Mucosa of gallbladder (tissue), 1 donor: Measurements from ENCODE around the gene NDUFS1. TPM values are rescaled to one million over a fixed set of nuclear protein-coding genes. Genes with fewer than 3 reads are reported as not detected.
"Not testable (repeated sequence)": the region's sequence is repeated elsewhere in the genome, so short reads cannot be mapped to it uniquely, and the experiment has no call there.

Experiments used
- DNase-seq: peaks from one replicate; pipeline ENCODE4 v3.0.0-alpha.2; 2020; ENCODE audit warnings: low spot score
- total RNA-seq: library from RNA; stranded (reverse); gene quantifications from one replicate; pipeline ENCODE4 v1.2.1, GENCODE V29; 2021
- donor health status: DM: no; HTN: no; CAD: no.

Gene NDUFS1
- total RNA-seq, 1 donor from 2014 or later: 89.4 TPM

GRCh38 chr2:206098471-206098870, 60.8 kb downstream of the NDUFS1 start:
- no peak for DNase-seq

GRCh38 chr2:206096876-206097275, 62.4 kb downstream of the NDUFS1 start:
- DNase-seq: no peak

- DNase-seq: no peak
These were observed 63.5 kb downstream of the NDUFS1 start for GRCh38 chr2:206095536-206096332.

DNA sequence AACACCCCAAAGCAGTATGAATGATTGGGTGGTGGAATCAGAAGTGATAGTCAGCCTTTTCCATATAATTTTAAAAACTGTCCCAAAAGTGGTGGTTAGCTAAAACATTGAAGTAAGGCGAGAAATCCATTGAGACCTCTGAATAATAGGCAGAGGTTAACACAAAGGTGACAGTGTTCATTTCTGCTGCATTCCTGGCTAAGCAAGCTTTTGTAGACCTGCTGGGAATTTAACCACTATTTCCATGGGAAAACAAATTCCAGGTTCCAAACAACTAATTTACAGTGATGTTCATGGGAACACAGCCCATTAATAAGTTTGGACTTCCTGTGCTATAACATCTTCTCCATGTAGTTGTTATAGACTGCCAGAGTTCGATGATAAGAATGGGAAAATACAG, 66.9 kb downstream of the NDUFS1 start:
- no peak for DNase-seq

GRCh38 chr2:206088248-206088647, 71.0 kb downstream of the NDUFS1 start:
- no peak for DNase-seq

DNA sequence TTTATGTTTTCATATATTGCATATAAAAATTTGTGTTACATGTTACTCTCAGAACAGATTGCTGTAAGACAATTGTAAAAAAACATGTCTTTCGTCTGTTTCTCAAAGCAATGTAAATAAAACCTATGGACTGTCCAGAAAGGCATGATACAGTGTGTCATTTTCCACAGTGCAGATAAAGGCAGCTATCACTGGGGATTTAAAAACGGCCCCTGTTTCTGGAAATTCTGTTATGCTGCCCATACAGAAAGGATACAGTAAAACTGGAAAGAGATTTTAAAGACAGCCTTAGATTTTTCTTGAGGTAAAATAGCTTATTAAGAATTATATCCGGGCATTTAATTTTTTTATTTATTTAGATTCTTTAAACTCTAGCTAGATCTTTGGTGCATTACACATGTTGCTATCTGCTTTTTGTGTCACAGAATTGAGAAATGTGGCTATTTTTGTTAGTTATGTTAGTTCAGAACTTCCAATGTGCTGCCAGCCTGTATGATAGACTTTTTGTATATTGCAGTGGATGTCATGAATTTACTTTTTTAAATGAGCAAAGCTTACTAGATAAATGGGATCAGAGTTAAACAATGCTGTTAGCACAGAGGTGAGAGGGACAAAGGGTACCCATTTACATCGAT, 72.4 kb downstream of the NDUFS1 start:
- no peak for DNase-seq

DNA sequence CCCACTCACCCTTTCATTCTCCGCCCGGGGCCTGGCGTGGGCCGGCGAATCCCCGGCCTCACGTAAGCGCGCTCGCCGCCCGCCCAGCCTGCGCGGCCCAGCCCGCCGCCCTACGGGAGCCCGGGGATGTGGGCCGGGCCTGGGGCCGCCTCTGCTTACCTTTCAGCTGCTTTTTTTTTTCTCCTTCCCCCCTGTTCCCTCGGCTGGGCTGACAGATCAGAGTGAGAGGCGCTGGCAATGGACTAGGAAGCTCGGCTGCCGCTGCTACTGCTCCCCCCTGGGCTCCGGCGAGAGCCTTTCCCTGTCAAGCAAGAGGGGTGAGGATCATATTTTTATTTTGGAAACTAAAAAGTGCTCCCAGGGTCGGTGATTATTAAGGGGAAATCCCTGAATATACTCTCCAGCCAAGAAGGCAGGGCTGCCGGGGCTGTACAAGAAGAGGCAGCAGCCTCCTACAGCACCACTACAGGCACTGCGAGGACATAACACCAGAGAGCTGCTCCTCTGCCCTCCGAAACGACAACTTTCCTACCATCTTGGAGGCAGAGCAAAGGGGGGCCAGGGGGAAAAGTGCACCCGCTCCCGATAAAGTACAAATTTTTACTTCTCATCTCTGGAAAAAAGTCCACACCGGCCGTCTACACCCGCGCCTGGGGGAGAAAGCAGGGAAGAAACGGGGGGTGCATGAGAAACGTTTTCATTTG, 73.3 kb downstream of the NDUFS1 start, which contains the start of gene INO80D:
Gene INO80D (minus strand): TSS at position 433 of the 704 bp plus-strand sequence. CDS start 23,158 bp downstream, outside the sequence.
- peak; percentile 79 for DNase-seq

DNA sequence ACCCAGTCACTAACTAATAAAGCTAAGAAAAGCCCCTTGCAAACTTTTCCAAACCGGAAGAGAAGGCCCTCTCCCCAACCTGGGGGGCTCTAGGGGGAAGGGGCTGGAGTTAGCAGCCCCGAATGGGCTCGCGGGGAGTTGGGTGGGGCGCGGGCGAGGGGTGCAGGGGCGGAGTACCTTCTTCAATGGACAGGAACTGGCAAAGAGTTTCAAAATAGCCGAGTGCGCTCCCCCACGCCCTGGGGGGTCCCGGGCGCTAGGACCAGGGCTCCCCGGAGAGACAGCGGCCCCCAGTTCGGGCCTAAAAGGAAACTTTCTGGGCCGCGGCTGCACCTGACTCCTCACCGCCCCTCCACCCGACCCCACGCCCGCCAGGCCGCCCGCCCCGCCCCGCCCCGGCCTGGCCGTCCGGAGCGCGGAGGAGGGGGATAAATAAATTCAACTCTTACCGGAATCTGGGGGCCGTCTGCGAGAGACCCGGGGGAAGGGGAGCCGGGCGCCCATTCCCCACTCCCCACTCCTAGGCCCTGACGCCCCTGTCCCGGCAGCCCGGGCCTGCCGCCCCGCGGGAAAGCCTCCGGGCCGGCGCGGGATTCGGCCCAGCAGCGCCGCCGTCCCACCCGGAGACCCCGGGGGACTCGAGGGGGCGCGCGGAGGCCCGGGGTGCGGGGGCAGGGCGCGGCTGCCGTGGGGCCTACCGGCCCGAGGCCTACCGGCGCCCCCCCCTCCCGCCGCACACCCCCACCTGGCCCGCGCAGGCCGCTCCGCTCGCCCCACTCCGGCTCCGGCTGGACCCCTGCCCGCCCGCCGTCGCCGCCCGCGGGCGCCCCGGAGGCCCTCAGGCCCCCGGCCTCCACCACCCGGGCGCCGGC, 74.1 kb downstream of the NDUFS1 start:
- peak; percentile 21 for DNase-seq

DNA sequence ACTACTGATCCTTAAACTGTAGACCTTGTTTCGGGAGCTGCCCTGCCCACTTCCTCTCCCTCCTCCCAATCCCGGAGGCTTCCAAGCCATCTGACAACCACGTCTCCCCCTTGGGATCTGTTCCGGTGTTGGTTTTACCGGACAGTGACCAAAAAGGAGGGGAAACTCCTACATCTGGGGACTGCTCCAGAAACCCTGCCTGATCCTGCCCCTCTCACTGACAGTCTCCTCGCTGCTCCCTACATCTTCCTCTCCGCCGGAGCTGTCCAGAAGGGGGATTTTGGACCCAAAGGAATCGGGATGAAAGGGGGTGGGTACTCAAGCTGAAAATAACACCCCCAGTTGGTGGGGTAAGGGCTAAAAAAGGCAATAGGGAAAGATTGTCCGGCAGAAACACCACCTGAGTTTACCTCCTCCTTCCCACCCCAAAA, 74.8 kb downstream of the NDUFS1 start:
- peak; percentile 61 for DNase-seq

DNA sequence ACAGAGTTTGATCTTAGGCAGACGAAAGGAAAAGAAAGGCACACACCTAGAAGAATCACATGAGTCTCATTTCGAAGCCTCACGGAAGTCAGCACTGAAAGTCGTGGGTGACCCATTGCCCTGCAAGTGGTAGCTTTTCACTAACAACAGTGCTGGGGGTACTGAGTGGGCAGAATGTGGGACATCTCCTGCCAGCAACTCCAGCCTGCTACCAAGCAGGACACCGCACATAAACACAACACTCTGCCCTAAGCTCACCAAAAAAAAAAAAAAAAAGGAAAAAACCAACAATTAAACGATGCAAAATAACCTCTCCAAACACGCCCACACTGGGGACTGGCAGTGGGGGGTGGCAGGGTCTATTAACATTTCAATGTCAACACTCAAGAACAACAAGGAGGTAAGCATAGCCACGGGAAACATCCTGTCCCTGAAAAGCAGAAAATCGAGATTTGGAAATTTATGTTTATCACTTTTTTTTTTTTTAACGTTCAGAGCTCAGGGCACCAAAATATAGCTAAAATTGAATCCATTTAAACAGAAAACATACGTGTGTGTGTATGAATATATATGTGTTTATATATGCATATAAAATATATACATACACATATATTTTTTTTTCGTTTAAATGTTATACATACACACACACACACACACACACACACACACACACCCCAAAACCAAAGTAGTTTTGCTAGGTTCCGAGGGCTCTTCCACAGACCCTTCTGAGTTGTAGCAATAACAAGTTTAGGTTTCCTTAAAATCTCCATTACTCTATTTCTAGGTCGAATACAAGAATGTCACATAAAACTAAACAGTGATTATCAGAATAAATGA, 75.4 kb downstream of the NDUFS1 start:
- DNase-seq: peak; percentile 23

GRCh38 chr2:206082298-206082843, 76.9 kb downstream of the NDUFS1 start:
- no peak for DNase-seq

- no peak for DNase-seq
These were observed 78.3 kb downstream of the NDUFS1 start for GRCh38 chr2:206080927-206081326.

GRCh38 chr2:206079699-206080465, 79.4 kb downstream of the NDUFS1 start:
- DNase-seq: no peak

GRCh38 chr2:206077879-206078278, 81.4 kb downstream of the NDUFS1 start:
- DNase-seq: not testable (repeated sequence)

DNA sequence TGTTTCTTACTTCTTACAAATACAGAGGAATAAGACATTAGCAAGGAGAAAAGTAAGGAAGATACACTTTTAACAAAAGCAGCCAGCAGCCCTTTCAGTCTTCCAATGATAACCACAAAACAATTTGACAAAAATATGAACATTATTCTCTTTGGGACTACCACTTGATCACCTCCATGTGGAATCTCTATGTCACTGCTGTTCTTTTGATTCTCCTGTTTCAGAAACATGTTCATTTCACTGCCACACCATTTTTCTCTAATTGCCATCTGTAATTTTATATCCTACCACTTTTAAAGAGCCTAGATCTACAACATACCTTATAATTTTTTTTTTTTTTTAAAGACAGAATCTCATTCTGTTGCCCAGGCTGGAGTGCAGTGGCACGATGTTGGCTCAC, 84.1 kb downstream of the NDUFS1 start:
- no peak for DNase-seq

DNA sequence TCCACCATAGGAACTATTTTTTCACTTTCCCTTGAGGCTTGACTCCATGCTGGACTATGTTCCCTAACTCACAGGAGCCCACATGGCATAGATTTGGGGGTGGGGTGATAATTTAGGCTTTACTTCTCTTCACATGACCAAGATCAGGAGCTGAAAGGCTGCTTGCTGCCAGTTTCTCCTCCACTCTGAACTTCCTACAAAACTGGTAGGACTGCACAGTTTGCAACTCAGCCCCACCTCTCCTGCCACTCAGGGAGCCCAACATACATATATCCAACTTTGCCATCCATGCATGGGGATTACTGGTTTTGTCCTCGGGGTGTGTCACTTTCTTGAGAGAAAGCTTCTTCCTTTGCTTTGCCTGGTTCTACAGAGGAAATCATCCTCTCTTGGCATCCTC, 87.4 kb downstream of the NDUFS1 start:
- no peak for DNase-seq

DNA sequence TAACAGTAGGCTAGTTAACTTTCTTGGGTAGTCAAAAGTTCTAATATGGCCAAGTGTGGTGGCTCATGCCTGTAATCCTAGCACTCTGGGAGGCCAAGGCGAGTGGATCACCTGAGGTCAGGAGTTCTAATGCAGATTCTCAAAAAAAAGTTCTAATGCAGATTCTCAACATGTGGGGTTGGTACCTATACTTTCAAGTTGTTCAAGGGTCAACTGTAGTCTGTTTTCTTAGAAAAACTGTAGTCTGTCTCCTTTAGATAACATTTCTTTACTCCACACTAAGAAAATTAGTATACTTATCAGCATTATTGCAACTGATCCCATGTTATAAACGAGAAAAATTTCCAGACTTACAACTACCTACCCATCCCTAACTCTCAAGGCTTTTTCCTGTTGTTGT, 89.8 kb downstream of the NDUFS1 start:
- no peak for DNase-seq

DNA sequence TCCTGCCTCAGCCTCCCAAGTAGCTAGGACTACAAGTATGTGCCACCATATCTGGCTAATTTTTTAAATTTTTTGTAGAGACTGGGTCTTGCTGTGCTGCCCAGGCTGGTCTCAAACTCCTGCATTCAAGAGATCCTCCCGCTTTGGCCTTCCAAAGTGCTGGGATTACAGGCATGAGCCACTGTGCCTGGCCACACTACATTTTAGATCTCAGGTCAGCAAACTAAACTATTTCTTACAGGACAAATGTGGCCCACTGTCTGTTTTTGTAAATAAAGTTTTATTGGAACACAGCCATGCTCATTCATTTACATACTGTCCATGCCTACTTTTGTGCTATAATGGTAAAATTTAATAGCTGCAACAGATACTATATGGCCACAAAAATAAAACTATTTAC, 91.0 kb downstream of the NDUFS1 start:
- no peak for DNase-seq
